GM03348 (cell line): ENCODE measurements around the gene TBC1D19.
"Not testable (repeated sequence)": the region's sequence is repeated elsewhere in the genome, so short reads cannot be mapped to it uniquely, and the experiment has no call there.

Experiments used
- DNase-seq: peaks from one replicate; pipeline ENCODE4 v3.0.0; 2012; ENCODE audit warnings: low spot score

TBC1D19 gene

GRCh38 chr4:26685250-26685649 is 101.4 kb downstream of the TBC1D19 start:
- no peak for DNase-seq

- DNase-seq, result peak; percentile 66
Measured at GRCh38 chr4:26687728-26688127, 103.8 kb downstream of the TBC1D19 start.

GRCh38 chr4:26690506-26690905 is 106.6 kb downstream of the TBC1D19 start:
- DNase-seq, result no peak

- DNase-seq, result peak; percentile 9
Measured at GRCh38 chr4:26692014-26692726, 108.3 kb downstream of the TBC1D19 start.

GRCh38 chr4:26694131-26694530 is 110.2 kb downstream of the TBC1D19 start:
- DNase-seq, result not testable (repeated sequence)

GRCh38 chr4:26700110-26700509 is 116.2 kb downstream of the TBC1D19 start:
- DNase-seq, result no peak

- DNase-seq, result no peak
Measured at GRCh38 chr4:26701095-26701494, 117.2 kb downstream of the TBC1D19 start.

- peak; percentile 12 for DNase-seq
Measured at GRCh38 chr4:26701786-26702227, 117.9 kb downstream of the TBC1D19 start.

GRCh38 chr4:26707342-26707741 is 123.5 kb downstream of the TBC1D19 start:
- no peak for DNase-seq

GRCh38 chr4:26709246-26709645 is 125.4 kb downstream of the TBC1D19 start:
- no peak for DNase-seq

GRCh38 chr4:26713563-26714151 is 129.8 kb downstream of the TBC1D19 start:
- no peak for DNase-seq

GRCh38 chr4:26715636-26716242 is 131.9 kb downstream of the TBC1D19 start:
- DNase-seq, result no peak

GRCh38 chr4:26717332-26717731 is 133.4 kb downstream of the TBC1D19 start:
- DNase-seq, result peak; percentile 61

- peak; percentile 33 for DNase-seq
Measured at GRCh38 chr4:26719954-26720552, 136.2 kb downstream of the TBC1D19 start.

- no peak for DNase-seq
Measured at GRCh38 chr4:26721685-26722084, 137.8 kb downstream of the TBC1D19 start.

- no peak for DNase-seq
Measured at GRCh38 chr4:26723216-26723615, 139.3 kb downstream of the TBC1D19 start.

- DNase-seq, result no peak
Measured at GRCh38 chr4:26724534-26724933, 140.7 kb downstream of the TBC1D19 start.

- no peak for DNase-seq
Measured at GRCh38 chr4:26726655-26727387, 142.9 kb downstream of the TBC1D19 start.

GRCh38 chr4:26727844-26728243 is 144.0 kb downstream of the TBC1D19 start:
- DNase-seq, result no peak

- DNase-seq, result no peak
Measured at GRCh38 chr4:26729027-26729426, 145.1 kb downstream of the TBC1D19 start.

- no peak for DNase-seq
Measured at GRCh38 chr4:26729547-26729946, 145.7 kb downstream of the TBC1D19 start.

- DNase-seq, result peak; percentile 5
Measured at GRCh38 chr4:26731351-26732035, 147.6 kb downstream of the TBC1D19 start.
